GM12873 (cell line): ENCODE data around the gene STK10.

ENCODE experiments used
- TF ChIP-seq, protein P1 (sequence below): IDR thresholded peaks from 2 replicates; pipeline ENCODE4 v1.5.1; 2012; ENCODE audit warnings: low read depth, mild to moderate bottlenecking, moderate library complexity, low read length, control low read depth; ENCODE audit not compliant: insufficient read depth; ENCODE audit errors: missing control alignments

The STK10 gene

DNA sequence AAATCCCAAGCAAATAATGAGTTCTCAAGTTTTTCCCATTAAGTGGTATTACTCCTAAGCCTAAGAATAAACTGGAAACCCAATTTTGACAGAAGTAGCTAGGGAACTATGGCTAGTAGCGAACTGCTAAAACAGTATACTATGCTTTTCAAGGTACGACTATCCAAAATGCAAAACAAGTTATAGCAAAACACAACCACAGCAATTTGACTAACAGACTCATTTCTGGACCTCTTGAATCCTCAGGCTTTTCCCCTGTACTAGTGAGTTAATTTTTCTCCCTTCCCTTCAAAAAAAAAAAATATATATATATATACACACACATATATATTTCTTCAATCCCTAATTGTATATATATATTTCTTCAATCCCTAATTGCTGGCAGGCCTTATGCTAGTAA is 188.9 kb downstream of the STK10 start:
- TF ChIP-seq, protein P1, sequence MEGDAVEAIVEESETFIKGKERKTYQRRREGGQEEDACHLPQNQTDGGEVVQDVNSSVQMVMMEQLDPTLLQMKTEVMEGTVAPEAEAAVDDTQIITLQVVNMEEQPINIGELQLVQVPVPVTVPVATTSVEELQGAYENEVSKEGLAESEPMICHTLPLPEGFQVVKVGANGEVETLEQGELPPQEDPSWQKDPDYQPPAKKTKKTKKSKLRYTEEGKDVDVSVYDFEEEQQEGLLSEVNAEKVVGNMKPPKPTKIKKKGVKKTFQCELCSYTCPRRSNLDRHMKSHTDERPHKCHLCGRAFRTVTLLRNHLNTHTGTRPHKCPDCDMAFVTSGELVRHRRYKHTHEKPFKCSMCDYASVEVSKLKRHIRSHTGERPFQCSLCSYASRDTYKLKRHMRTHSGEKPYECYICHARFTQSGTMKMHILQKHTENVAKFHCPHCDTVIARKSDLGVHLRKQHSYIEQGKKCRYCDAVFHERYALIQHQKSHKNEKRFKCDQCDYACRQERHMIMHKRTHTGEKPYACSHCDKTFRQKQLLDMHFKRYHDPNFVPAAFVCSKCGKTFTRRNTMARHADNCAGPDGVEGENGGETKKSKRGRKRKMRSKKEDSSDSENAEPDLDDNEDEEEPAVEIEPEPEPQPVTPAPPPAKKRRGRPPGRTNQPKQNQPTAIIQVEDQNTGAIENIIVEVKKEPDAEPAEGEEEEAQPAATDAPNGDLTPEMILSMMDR = no peak

DNA sequence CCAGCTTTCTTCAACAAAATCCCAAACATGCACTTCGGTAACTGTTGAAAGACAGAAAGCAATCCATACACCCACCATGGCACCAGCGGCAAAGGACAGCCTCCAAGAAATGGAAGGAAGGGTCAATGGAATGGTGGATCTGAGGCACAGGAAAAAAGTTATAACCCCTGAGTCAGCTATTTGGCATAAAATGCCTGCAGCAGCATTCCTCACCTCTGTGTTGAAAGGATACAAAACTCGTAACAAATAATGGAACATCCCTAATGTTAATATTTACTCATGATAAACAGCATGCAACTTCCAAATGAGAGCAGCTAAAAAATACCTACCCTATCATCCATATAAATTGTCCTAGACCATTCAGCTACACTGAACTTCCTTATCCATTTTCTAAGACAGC is 191.0 kb downstream of the STK10 start:
- TF ChIP-seq, protein P1 = no peak

DNA sequence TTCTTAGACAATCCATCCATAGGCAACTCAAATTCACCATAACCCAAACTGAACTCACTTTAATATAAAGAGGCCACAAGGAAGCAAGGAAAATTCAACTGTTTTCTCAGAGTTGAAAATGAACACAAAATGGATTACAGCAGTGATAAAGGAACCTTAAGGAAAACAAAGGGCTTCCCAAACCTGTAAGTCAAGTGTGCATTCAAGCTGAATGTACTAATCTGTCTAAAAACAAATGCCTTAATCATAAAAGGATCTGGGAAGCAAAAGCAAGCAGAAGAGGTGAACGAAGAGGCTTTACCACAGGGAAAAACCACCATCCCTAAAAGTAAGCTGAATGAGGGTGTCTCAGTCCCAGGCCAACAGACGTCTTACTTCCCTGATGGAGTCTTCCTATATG is 195.2 kb downstream of the STK10 start:
- TF ChIP-seq, protein P1 = no peak

DNA sequence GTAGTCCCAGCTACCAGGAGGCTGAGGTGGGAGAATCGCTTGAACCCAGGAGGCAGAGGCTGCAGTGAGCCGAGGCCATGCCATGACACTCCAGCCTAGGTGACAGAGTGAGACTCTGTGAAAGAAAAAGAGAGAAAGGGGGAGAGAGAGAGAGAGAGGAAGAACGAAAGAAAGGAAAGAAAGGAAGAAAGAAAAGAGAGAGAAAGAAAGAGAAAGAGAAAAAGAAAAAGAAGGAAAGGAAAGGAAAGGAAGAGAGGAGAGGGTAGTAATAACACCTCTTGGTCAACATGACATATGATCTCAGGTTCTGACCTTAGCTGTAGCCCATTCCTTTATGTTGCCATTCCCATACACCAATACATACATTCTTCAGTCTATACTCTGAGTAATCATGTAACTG is 195.7 kb downstream of the STK10 start:
- TF ChIP-seq, protein P1 = no peak
